C4-2B (cell line): ENCODE data around the gene NXPH2.

Experiments used
- CTCF ChIP-seq: fragments of 450-650 bp; conservative IDR thresholded peaks from 2 replicates; pipeline ENCODE4 v1.5.1; 2017; ENCODE audit warnings: mild to moderate bottlenecking
- ZFX ChIP-seq: fragments of 450-650 bp; IDR thresholded peaks from 2 replicates; pipeline ENCODE4 v1.6.1; 2017

- TF ChIP-seq ZFX (no peak), CTCF (no peak)
Observed at GRCh38 chr2:138711812-138712211, 68.4 kb downstream of the NXPH2 start.
